Measurements from ENCODE around the gene TBXAS1.

TBXAS1 gene

GRCh38 chr7:139899328-139899955 is 70.4 kb downstream of the TBXAS1 start:
- no peaks in the 10 kb centered on the region for H3K9me3 ChIP-seq (ENCODE audit: control insufficient read depth, low read length)

GRCh38 chr7:139900326-139900725 is 71.3 kb downstream of the TBXAS1 start:
- no peak overlapping the region for H3K18ac ChIP-seq (ENCODE audit: low read depth in 1 of 2, low read length in 2 of 2)
- no peak overlapping the region for H3K4ac ChIP-seq (ENCODE audit: low read depth in 1 of 2, low read length in 2 of 2)
- H2AFZ ChIP-seq (ENCODE audit: low read depth, low read length): no peak overlapping the region
- H4K91ac ChIP-seq (ENCODE audit: low read length): no peak overlapping the region
- no peak overlapping the region for H2BK120ac ChIP-seq (ENCODE audit: low read depth, low read length)
- no CpG with 5 or more reads among the region's 2 CpGs for WGBS
- H3K36me3 ChIP-seq (ENCODE audit: control insufficient read depth in 1 of 2, insufficient read depth in 2 of 2, low read depth in 1 of 2, low read length in 2 of 2): no peaks in the 10 kb centered on the region
- H3K14ac ChIP-seq (ENCODE audit: low read length in 2 of 2): no peak overlapping the region
- H3K4me1 ChIP-seq (ENCODE audit: control insufficient read depth, insufficient read depth, low read depth, low read length): peaks cover 28% of the 10 kb centered on the region
- no peak overlapping the region for H3K4me2 ChIP-seq (ENCODE audit: low read length, poor library complexity, severe bottlenecking)
- H3K9me3 ChIP-seq (ENCODE audit: control insufficient read depth, low read length): no peaks in the 10 kb centered on the region
- DNase-seq: no peak
- peaks cover 0 to 9% of the 10 kb centered on the region in 2 experiments for H3K27me3 ChIP-seq (ENCODE audit: control insufficient read depth in 1 of 2, insufficient read depth in 1 of 2, low read length in 2 of 2)
- H2BK12ac ChIP-seq (ENCODE audit: low read length in 2 of 2): no peak overlapping the region
- H2AK5ac ChIP-seq (ENCODE audit: low read length, severe bottlenecking): peak overlapping the region; percentile 54
- H3K9ac ChIP-seq (ENCODE audit: low read length): no peak overlapping the region
- H2BK15ac ChIP-seq (ENCODE audit: low read depth, poor library complexity, severe bottlenecking): no peak overlapping the region
- H3K27ac ChIP-seq (ENCODE audit: low read length, poor library complexity, severe bottlenecking): peak overlapping the region; percentile 27
- H3K4me3 ChIP-seq (ENCODE audit: insufficient read depth in 1 of 2, low read depth in 1 of 2, low read length in 2 of 2): no peak overlapping the region
- no peak overlapping the region for H3K23ac ChIP-seq (ENCODE audit: low read length in 2 of 2)
- no peaks in the 10 kb centered on the region for H3K79me1 ChIP-seq (replicated peaks; ENCODE audit: low read length, poor library complexity, severe bottlenecking)
- no peak overlapping the region for H2BK5ac ChIP-seq (ENCODE audit: low read depth, low read length, poor library complexity, severe bottlenecking)
- no peak overlapping the region for H4K8ac ChIP-seq (ENCODE audit: low read length)

More at GRCh38 chr7:139899328-139899955, 70.4 kb downstream of the TBXAS1 start:
- Histone ChIP-seq H3K18ac (ENCODE audit: low read depth in 1 of 2, low read length in 2 of 2) (no peak overlapping the region), H3K4me1 (ENCODE audit: control insufficient read depth, insufficient read depth, low read depth, low read length) (peaks cover 28% of the 10 kb centered on the region), H3K9ac (ENCODE audit: low read length) (no peak overlapping the region), H3K36me3 (ENCODE audit: control insufficient read depth in 1 of 2, insufficient read depth in 2 of 2, low read depth in 1 of 2, low read length in 2 of 2) (no peaks in the 10 kb centered on the region), H3K4ac (ENCODE audit: low read depth in 1 of 2, low read length in 2 of 2) (no peak overlapping the region), H3K27ac (ENCODE audit: low read length, poor library complexity, severe bottlenecking) (peak overlapping the region; percentile 92), H4K8ac (ENCODE audit: low read length) (no peak overlapping the region), H3K4me2 (ENCODE audit: low read length, poor library complexity, severe bottlenecking) (peak overlapping the region; percentile 56), H4K91ac (ENCODE audit: low read length) (no peak overlapping the region), H3K23ac (ENCODE audit: low read length in 2 of 2) (no peak overlapping the region), H3K4me3 (ENCODE audit: insufficient read depth in 1 of 2, low read depth in 1 of 2, low read length in 2 of 2) (no peak overlapping the region), H2BK5ac (ENCODE audit: low read depth, low read length, poor library complexity, severe bottlenecking) (peak overlapping the region; percentile 82), H2BK12ac (ENCODE audit: low read length in 2 of 2) (no peak overlapping the region), H2AK5ac (ENCODE audit: low read length, severe bottlenecking) (no peak overlapping the region), H3K79me1 (replicated peaks; ENCODE audit: low read length, poor library complexity, severe bottlenecking) (no peaks in the 10 kb centered on the region), H3K27me3 (ENCODE audit: control insufficient read depth in 1 of 2, insufficient read depth in 1 of 2, low read length in 2 of 2) (peaks cover 0 to 18% of the 10 kb centered on the region in 2 experiments), H2AFZ (ENCODE audit: low read depth, low read length) (no peak overlapping the region), H2BK15ac (ENCODE audit: low read depth, poor library complexity, severe bottlenecking) (no peak overlapping the region), H3K14ac (ENCODE audit: low read length in 2 of 2) (no peak overlapping the region), H2BK120ac (ENCODE audit: low read depth, low read length) (no peak overlapping the region)
- DNase-seq: no peak
- 100% methylated on average over 4 of the region's 5 CpGs for WGBS

- 97% methylated on average over 4 of the region's 6 CpGs for WGBS
- no peak for DNase-seq
- H3K27me3 ChIP-seq (ENCODE audit: control insufficient read depth in 1 of 2, insufficient read depth in 1 of 2, low read length in 2 of 2): peaks cover 0 to 2% of the 10 kb centered on the region in 2 experiments
- no peak overlapping the region for H4K8ac ChIP-seq (ENCODE audit: low read length)
- H3K36me3 ChIP-seq (ENCODE audit: control insufficient read depth in 1 of 2, insufficient read depth in 2 of 2, low read depth in 1 of 2, low read length in 2 of 2): no peaks in the 10 kb centered on the region
- H2AFZ ChIP-seq (ENCODE audit: low read depth, low read length): no peak overlapping the region
- H3K23ac ChIP-seq (ENCODE audit: low read length in 2 of 2): no peak overlapping the region
- no peak overlapping the region for H3K4me3 ChIP-seq (ENCODE audit: insufficient read depth in 1 of 2, low read depth in 1 of 2, low read length in 2 of 2)
- H3K4me1 ChIP-seq (ENCODE audit: control insufficient read depth, insufficient read depth, low read depth, low read length): peaks cover 22% of the 10 kb centered on the region
- H2BK120ac ChIP-seq (ENCODE audit: low read depth, low read length): no peak overlapping the region
- no peaks in the 10 kb centered on the region for H3K9me3 ChIP-seq (ENCODE audit: control insufficient read depth, low read length)
- H3K9ac ChIP-seq (ENCODE audit: low read length): no peak overlapping the region
- no peak overlapping the region for H2BK5ac ChIP-seq (ENCODE audit: low read depth, low read length, poor library complexity, severe bottlenecking)
- H3K18ac ChIP-seq (ENCODE audit: low read depth in 1 of 2, low read length in 2 of 2): no peak overlapping the region
- no peak overlapping the region for H3K4me2 ChIP-seq (ENCODE audit: low read length, poor library complexity, severe bottlenecking)
- H2AK5ac ChIP-seq (ENCODE audit: low read length, severe bottlenecking): peak overlapping the region; percentile 54
- no peak overlapping the region for H3K4ac ChIP-seq (ENCODE audit: low read depth in 1 of 2, low read length in 2 of 2)
- no peak overlapping the region for H4K91ac ChIP-seq (ENCODE audit: low read length)
- H3K14ac ChIP-seq (ENCODE audit: low read length in 2 of 2): no peak overlapping the region
- no peak overlapping the region for H3K27ac ChIP-seq (ENCODE audit: low read length, poor library complexity, severe bottlenecking)
- H3K79me1 ChIP-seq (replicated peaks; ENCODE audit: low read length, poor library complexity, severe bottlenecking): peaks cover 1% of the 10 kb centered on the region
- no peak overlapping the region for H2BK15ac ChIP-seq (ENCODE audit: low read depth, poor library complexity, severe bottlenecking)
- H2BK12ac ChIP-seq (ENCODE audit: low read length in 2 of 2): no peak overlapping the region
These were observed 72.2 kb downstream of the TBXAS1 start for GRCh38 chr7:139901056-139901795.

GRCh38 chr7:139901901-139902300 is 72.8 kb downstream of the TBXAS1 start:
- Histone ChIP-seq H2AK5ac (ENCODE audit: low read length, severe bottlenecking) (peak overlapping the region; percentile 5), H3K14ac (ENCODE audit: low read length in 2 of 2) (no peak overlapping the region), H4K91ac (ENCODE audit: low read length) (no peak overlapping the region), H3K23ac (ENCODE audit: low read length in 2 of 2) (no peak overlapping the region), H2BK12ac (ENCODE audit: low read length in 2 of 2) (no peak overlapping the region), H3K4me1 (ENCODE audit: control insufficient read depth, insufficient read depth, low read depth, low read length) (peaks cover 20% of the 10 kb centered on the region), H3K27me3 (ENCODE audit: control insufficient read depth in 1 of 2, insufficient read depth in 1 of 2, low read length in 2 of 2) (no peaks in the 10 kb centered on the region), H4K8ac (ENCODE audit: low read length) (no peak overlapping the region), H3K4ac (ENCODE audit: low read depth in 1 of 2, low read length in 2 of 2) (no peak overlapping the region), H2AFZ (ENCODE audit: low read depth, low read length) (no peak overlapping the region), H2BK5ac (ENCODE audit: low read depth, low read length, poor library complexity, severe bottlenecking) (no peak overlapping the region), H3K27ac (ENCODE audit: low read length, poor library complexity, severe bottlenecking) (no peak overlapping the region), H3K9ac (ENCODE audit: low read length) (no peak overlapping the region), H3K4me2 (ENCODE audit: low read length, poor library complexity, severe bottlenecking) (no peak overlapping the region), H3K4me3 (ENCODE audit: insufficient read depth in 1 of 2, low read depth in 1 of 2, low read length in 2 of 2) (no peak overlapping the region), H2BK120ac (ENCODE audit: low read depth, low read length) (no peak overlapping the region), H2BK15ac (ENCODE audit: low read depth, poor library complexity, severe bottlenecking) (no peak overlapping the region), H3K18ac (ENCODE audit: low read depth in 1 of 2, low read length in 2 of 2) (no peak overlapping the region), H3K9me3 (ENCODE audit: control insufficient read depth, low read length) (no peaks in the 10 kb centered on the region), H3K79me1 (replicated peaks; ENCODE audit: low read length, poor library complexity, severe bottlenecking) (peaks cover 1% of the 10 kb centered on the region), H3K36me3 (ENCODE audit: control insufficient read depth in 1 of 2, insufficient read depth in 2 of 2, low read depth in 1 of 2, low read length in 2 of 2) (no peaks in the 10 kb centered on the region)
- WGBS: 92% methylated on average over 2 of the region's 3 CpGs
- no peak for DNase-seq

Measured in mesenchymal stem cell (in vitro differentiated cells and primary cell).